HG03108 (cell line): Measurements from ENCODE around the gene SPIN3.
"Not testable (repeated sequence)": the region's sequence is repeated elsewhere in the genome, so short reads cannot be mapped to it uniquely, and the experiment has no call there.

Experiments used
- ATAC-seq: cut with Tn5 transposase; IDR thresholded peaks from one replicate; pipeline ENCODE4 v1.9.1; 2021; ENCODE audit warnings: moderate library complexity; ENCODE audit not compliant: unreplicated experiment

The SPIN3 gene

DNA sequence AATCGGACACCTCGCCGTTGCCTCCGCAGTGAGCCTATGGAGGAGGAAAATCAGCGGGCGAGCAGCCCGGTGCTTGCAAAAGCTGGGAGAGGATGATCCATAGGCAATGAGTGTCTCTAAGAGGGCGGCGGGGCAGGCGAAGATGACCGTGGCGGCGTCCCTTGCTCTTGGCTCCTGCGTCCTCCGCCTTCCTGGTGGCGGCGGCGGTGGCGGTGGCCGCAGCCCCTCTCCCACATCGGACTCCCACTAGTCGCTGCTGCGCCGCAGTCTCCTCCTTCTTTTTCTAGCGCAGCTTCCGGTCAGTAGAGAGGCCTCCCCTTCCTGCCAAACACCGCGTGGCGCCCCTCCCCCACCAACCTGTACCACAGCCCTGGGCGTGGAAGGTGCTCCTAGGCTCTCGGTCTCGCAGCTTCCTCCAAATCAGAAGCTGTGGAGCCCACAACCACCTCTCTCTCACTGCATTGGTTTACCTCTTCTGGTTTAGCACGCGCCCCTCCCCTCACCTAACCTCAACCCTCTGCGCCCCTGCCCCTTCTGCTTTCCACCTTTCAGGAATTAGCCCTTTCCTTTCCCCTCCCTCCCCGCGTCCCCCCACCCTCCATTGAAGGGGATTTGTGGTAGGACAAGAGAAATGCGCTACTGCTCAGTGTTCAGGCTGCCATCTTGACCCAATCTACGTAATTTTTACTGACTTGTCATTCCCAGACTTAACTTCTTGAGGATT, at the start of gene SPIN3:
Gene SPIN3, minus strand, starts transcription at position 271 of the 724 bp plus-strand sequence. CDS start 594 bp downstream, outside the sequence.
- peak; percentile 90 for ATAC-seq

DNA sequence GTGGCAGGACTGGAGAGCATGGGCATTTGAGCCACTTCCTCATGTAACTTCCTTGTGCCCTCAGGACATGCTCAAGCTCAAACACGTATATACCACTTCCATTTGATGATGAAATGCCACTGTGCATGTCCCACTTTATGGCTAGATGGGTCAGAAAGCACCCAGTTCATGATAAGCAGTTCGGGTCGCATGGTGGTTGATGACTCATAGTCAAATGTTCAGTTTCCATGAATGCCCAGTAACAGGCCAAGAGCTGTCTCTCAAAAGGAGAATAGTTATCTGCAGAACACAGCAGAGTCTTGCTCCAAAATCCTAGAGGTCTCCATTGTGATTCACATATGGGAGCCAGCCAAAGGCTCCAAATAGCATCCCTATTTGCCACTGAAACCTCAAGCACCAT, 48.9 kb upstream of the SPIN3 start:
- ATAC-seq, result no peak

DNA sequence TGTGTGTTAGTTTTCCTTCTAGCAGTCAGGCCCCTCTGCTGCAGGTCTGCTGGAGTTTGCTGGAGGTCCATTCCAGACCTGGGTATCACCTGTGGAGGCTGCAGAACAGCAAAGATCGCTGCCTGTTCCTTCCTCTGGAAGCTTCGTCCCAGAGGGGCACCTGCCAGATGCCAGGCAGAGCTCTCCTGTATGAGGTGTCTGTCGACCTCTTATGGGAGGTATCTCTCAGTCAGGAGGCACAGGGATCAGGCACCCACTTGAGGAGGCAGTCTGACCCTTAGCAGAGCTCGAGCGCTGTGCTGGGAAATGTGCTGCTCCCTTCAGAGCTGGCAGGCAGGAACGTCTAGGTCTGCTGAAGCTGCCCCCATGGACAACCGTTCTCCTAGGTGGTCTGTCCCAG, 41.9 kb upstream of the SPIN3 start:
- not testable (repeated sequence) for ATAC-seq

DNA sequence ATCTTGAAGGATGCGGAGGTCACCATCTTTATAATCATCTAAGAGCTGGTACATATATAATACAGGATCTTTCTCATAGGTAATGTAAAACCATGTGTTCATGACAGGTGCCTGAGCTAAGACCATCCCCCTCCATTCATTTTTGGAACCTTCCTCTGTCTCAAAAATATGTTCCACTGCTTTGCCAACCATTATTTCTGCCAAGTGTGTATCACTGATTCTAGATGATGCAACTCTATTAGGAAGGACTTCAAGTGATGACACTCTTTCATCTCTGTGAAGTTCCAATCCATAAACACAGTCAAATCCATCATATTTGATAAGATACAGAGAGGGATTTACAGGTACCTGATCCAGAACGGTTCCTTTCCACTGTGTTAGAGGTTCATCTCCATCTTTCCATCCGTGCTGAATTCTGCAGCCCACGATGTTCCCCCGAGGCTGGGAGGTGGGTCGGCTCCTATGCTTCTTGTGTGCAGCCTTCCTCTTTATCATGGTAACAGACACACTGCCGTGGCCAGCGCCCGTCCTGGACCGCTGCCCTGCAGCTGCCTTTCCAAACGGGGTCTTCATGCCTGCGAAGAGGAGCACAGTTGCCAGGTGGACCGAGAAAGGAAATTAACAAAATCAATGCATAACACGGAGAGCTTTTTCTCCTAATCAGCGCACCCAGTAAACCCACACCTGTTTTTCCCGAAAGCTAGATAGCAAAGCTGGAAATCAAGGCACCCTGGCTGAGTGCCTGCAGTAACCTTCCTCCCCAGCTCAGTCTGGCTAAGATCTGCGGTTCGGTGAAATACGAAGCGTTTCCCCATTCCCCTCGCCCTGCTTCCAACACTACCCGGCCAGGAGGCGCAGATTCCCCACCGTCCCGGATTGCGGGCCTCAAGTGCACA, 718 bp downstream of the SPIN3 start:
- ATAC-seq, result no peak

DNA sequence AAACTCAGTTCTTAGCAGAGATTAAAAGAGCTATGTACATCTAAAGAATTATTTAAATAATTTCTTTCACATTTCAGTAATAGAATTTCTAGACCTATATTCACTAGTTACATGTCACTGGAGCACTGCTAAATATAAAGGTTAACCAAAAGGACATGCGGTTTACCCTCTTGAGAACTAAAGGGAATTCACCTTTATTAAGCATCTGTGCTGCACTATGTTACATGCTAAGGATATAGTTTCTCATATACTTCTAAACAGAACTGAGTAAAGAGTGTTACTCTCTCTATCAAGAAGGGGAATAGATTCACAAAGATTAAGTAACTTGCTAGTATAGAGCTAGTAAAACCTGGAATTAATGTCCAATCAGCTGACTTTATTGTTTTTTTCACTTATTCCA, 7.6 kb downstream of the SPIN3 start:
- ATAC-seq, result no peak

DNA sequence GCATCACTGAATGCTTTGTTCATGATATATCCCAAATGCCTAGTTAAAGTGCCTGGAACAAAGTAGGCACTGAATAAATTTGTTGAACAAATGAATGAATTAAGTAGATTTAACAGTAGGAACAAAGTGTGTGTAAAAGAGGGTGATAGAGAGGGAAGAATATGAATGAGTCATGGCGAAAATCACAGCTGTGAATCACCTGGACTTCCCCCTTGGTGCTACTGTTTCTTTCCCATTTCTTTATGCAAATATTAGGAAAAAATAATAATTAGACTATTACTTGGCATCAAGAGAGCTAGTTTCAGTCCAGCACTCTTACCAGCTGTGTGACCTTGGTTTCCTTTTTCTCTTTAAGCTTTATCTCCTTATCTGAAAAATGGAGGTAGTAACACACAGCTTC, 9.2 kb downstream of the SPIN3 start:
- ATAC-seq, result no peak

DNA sequence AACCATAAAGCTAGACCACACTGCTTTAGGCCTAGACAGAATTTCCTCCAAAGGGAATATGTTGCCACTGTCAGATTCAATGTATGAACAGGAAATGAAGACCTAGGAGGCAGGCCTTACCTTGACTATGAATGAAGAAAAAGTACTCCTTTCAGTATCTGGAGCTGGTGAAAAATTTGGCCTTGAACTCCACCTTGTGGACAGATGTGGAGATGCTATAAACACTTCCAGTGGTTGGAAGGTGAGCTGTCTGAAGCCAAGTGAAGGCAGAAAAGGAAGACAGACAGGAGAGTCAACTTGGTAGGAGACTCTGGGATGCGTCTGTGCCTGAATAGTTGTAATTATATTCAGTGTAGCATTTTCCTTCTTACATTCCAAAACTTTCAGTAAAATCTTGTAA, 17.2 kb downstream of the SPIN3 start:
- ATAC-seq, result peak; percentile 96

DNA sequence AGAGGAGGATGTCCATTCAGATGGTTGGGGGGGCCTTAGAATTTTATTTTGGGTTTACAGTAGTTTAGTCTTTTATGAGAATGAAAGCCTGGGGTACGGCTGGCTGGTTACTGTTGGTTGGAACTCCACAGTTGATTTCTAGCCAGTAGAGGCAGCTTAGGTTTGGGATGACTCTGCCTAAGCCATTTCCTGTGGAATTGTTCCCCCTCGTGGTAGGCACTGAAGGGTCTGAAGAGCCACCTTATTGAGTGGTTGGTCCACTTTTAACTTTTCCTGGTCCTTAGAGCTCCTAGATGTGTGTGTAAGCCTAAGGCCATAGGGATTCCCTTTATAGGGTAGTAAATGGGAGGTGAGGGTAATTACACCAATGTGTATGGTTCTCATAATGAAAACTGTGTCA, 19.7 kb downstream of the SPIN3 start:
- ATAC-seq, result no peak

DNA sequence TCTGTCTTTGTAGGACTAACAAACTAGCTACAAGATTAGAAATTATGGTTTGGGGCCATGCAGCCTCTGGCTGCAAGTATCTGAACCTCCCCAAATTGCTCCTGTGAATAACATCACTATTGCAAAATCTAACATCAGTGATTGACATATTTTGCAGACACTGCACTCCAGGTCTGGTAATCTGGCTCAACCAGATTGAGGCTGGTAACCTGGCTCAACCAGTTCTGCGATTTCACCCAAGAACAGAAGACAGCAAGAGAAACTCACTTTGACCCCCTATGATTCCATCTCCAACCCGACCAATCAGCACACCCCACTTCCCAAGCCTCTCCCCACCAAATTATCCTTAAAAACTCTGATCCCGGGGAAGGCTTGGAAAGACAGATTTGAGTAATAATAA, 20.9 kb downstream of the SPIN3 start:
- no peak for ATAC-seq

DNA sequence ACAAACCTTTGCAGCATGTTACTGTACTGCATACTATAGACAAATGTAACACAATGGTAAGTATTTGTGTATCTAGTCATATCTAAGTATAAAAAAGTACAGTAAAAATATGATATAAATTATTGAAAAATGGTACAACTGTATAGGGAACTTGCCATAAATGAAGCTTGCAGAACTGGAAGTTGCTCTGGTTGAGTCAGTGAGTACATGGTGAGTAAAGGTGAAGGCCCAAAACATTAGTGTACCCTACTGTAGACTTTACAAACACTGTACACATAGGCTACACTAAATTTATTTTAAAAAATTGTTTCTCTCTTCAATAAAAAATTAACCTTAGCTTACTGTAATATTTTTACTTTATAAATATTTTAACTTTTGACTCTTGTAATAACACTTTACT, 25.8 kb downstream of the SPIN3 start:
- no peak for ATAC-seq

DNA sequence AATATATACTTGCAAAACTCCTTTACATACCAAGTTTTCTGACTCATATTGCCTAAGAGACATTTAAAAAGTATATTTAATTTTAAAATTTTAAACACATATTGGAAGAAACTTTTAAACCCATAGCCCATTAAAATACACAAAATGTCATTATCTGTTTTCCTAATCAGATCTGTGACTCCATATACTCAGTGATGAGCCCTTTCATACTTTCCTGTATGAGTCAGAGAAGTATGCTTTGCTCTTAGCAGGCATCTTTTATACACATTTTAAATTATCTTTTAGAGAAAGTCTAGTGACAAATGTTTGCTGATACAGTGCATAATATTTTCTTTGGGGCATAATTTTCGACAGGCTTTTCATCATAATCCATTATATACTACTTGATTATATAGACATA, 26.4 kb downstream of the SPIN3 start:
- ATAC-seq, result no peak

DNA sequence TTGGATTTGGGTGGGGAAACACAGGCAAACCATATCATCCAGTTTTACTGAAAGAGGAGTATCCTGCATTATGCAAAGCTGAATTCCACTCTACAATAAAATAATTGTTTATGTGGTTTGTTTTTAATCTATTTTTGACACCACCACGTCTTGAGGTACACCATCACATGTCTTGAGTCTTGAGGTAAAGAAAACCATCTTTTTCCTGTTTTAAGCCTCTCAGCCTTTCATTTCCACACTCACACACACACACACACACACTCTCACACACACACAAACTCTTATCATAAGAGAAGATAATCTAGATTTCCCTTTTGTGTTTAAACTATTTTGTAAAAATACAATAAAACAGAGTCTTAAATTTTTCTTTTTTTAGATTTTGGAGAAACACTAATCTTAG, 32.0 kb downstream of the SPIN3 start:
- ATAC-seq, result no peak

DNA sequence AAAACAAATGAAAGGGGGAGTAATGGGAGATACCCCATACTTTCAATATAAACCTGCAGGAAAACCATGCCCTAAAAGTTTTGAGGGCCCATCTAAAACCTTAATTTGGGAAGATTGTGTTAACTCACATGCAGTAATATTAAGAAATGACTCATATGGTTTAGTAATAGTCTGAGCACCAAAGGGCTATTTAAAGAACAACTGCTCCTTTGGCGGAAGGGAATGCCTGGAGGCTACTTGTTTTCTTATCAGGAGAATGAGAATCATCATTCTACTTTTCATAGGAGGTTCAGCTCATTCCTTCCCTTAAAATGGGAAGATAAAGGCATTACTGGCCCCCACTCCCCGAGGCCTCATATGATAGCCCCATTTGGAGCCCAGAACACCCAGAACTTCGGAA, 47.6 kb downstream of the SPIN3 start:
- ATAC-seq, result no peak

DNA sequence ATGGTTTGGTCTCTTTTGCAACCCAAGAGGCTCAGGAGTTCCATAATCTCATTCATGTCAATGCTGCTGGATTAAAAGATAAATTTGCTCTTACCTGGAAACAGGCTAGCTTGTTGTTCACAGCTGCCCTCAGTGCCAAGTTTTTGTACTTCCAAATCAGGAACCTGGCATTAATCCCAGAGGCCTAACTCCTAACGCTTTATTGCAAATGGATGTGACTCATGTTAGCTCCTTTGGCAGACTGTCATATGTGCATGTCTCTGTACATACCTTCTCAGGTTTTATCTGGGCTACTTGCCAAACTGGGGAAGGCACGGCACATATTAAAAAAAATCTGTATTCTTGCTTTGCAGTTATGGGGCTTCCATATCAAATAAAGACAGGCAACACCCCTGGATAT, 49.1 kb downstream of the SPIN3 start:
- not testable (repeated sequence) for ATAC-seq

DNA sequence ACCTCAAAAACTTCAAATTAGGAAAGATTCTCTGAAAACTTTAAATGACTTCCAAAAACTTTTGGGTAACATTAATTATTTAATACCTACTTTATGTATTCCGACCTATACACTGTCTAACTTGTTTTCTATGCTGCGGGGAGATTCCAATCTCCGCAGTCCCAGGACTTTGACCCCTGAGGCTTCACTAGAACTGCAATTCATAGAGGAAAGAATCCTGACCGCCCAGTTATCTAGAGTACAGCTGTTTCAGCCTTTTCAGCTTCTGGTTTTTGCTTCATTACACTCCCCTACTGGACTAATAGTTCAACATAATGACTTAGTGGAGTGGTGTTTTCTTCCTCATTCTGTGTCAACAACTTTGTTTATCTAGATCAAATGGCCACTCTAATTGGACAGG, 50.1 kb downstream of the SPIN3 start:
- not testable (repeated sequence) for ATAC-seq

DNA sequence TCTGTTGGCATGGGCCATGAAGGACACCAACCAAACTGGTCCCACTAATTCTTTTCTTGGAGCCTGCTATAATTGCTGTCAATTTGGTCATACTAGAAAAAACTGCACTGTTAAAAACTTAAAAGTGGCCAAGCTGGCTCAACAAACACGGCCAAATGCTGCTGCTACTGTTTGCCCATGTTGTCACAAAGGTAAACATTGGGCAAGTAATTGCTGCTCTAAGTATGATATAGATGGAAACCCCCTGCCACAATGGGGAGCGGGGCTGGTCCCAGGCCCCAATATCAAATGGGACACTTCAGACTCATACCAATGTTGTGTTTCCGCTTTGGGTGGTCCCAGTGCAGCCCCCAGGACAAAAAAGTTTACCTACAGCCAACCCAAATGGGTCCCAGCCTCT, 52.1 kb downstream of the SPIN3 start:
- no peak for ATAC-seq
